Neural cell (in vitro differentiated cells): Measurements from ENCODE around the gene MAP3K14.

ENCODE experiments used
- CTCF ChIP-seq: fragments of 450-650 bp; IDR thresholded peaks from 2 replicates; pipeline ENCODE4 v1.5.1; 2014; ENCODE audit warnings: antibody characterized with exemption, mild to moderate bottlenecking, moderate library complexity; ENCODE audit not compliant: poor library complexity, severe bottlenecking
- TF ChIP-seq, protein P1 (sequence below): IDR thresholded peaks from 2 replicates; pipeline ENCODE4 v1.6.1; 2012; ENCODE audit warnings: borderline replicate concordance

DNA sequence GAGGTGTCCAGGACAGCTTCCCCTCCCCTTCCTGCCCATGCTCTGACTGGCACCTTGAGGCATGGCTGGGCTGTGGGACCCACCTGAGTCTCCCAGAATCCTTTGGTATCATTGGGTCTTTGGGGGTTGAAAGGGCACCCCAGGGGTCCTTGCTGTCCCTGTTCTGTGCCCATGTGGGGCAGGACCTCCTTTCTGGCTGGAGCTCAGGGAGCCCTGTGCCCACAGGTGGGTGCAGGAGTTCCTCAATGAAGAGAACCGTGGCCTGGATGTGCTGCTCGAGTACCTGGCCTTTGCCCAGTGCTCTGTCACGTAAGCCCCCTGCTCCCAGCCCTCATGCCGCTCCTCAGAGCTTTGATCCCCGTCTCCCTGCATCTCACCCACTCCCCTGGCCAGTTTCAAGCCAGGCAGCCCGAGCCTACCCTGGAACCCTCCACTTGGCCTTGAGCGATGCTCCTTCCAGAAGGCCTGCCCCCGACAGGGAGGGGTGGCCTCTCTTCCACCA lies 83.3 kb downstream of the MAP3K14 start:
- no peak for TF ChIP-seq CTCF
- TF ChIP-seq, protein P1, sequence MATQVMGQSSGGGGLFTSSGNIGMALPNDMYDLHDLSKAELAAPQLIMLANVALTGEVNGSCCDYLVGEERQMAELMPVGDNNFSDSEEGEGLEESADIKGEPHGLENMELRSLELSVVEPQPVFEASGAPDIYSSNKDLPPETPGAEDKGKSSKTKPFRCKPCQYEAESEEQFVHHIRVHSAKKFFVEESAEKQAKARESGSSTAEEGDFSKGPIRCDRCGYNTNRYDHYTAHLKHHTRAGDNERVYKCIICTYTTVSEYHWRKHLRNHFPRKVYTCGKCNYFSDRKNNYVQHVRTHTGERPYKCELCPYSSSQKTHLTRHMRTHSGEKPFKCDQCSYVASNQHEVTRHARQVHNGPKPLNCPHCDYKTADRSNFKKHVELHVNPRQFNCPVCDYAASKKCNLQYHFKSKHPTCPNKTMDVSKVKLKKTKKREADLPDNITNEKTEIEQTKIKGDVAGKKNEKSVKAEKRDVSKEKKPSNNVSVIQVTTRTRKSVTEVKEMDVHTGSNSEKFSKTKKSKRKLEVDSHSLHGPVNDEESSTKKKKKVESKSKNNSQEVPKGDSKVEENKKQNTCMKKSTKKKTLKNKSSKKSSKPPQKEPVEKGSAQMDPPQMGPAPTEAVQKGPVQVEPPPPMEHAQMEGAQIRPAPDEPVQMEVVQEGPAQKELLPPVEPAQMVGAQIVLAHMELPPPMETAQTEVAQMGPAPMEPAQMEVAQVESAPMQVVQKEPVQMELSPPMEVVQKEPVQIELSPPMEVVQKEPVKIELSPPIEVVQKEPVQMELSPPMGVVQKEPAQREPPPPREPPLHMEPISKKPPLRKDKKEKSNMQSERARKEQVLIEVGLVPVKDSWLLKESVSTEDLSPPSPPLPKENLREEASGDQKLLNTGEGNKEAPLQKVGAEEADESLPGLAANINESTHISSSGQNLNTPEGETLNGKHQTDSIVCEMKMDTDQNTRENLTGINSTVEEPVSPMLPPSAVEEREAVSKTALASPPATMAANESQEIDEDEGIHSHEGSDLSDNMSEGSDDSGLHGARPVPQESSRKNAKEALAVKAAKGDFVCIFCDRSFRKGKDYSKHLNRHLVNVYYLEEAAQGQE = no peak
